Fibroblast of gingiva (primary cell): ENCODE results near the gene CAPN2.
"Not testable (repeated sequence)": the region's sequence is repeated elsewhere in the genome, so short reads cannot be mapped to it uniquely, and the experiment has no call there.

Experiments used
- DNase-seq: peaks from one replicate; pipeline ENCODE4 v3.0.0-alpha.2; 2011; ENCODE audit warnings: low read depth

The CAPN2 gene

GRCh38 chr1:223792046-223792445 lies 79.7 kb downstream of the CAPN2 start:
- no peak for DNase-seq

GRCh38 chr1:223793716-223794115 lies 81.4 kb downstream of the CAPN2 start:
- DNase-seq: no peak

GRCh38 chr1:223794136-223794880 lies 82.0 kb downstream of the CAPN2 start:
- DNase-seq: no peak

GRCh38 chr1:223796210-223796609 lies 83.9 kb downstream of the CAPN2 start:
- no peak for DNase-seq

- no peak for DNase-seq
These were observed 89.7 kb downstream of the CAPN2 start for GRCh38 chr1:223802032-223802431.

DNA sequence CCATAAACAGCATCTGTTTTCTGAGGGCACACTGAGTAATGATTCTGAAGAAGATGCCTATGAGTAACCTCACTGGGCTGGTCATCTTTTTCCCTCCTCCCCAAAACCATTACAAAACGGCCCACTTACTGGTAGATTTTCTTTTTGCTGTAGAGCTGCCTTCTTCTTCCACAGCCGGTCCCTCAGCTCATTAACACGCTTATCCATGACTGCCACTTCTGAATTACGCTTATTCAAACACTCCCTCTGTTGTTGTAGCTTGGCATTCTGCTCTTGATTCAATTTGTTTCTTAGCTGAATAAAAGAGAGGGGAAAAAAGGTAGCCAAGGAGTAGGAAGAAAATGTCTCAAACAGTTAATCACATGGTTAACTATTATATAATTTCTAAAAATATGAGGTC lies 90.3 kb downstream of the CAPN2 start:
- DNase-seq: no peak

- no peak for DNase-seq
These were observed 90.9 kb downstream of the CAPN2 start for GRCh38 chr1:223803211-223803610.

DNA sequence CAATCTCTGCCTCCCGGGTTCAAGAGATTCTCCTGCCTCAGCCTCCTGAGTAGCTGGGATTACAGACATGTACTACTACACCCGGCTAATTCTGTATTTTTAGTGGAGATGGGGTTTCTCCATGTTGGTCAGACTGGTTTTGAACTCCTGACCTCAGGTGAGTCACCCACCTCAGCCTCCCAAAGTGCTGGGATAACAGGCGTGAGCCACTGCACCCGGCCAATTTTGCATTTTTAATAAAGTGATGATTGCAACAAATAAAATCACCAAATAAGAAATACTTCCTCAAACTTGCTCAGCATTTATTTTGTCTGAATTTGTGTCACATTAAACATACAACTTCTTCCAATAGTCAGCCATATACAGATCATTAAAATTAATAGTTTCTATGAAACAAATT lies 97.6 kb downstream of the CAPN2 start:
- not testable (repeated sequence) for DNase-seq

- DNase-seq: no peak
These were observed 98.2 kb downstream of the CAPN2 start for GRCh38 chr1:223810586-223810985.

DNA sequence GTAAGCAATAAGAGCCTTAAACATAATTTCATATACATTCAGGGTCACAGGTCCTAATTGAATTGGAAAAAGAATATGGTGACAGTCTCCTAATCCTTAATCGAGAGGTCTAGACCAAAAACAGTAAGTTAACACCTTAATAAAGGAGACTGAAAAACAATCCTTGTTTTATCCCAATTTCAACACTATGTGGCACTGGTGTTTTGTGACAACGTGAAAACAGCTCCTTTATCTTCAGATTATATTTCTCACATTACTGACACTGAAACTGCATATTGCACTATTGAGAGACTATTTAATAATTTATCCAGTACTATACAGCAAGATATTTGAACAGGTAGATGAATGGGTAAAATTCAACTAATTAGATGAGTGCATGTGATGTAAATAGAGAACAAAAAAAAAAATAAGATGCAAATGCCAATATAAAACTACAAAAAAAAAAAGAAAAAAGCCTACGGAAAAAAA lies 99.3 kb downstream of the CAPN2 start:
- peak; percentile 40 for DNase-seq

DNA sequence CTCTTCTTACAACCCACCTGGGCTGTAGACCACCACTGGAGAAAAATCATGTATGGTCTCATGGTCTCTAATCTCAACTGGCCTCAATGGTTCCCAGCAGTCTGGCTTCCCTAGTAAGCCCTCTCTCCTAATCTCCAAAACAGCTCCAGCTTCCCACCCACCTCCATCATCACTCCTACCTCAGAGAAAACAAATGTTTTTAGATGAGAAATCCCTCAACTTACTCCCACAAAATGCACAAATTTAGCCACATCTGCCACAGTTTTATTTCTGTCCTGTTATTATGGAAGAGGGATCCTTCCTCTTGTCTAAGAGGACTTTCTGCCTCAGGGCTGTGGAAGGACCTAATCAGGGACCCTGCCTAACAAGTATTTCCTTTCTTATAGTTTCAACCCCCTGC lies 101.3 kb downstream of the CAPN2 start:
- DNase-seq: no peak

GRCh38 chr1:223815020-223815853 lies 102.9 kb downstream of the CAPN2 start:
- no peak for DNase-seq

GRCh38 chr1:223815865-223816264 lies 103.5 kb downstream of the CAPN2 start:
- no peak for DNase-seq

- not testable (repeated sequence) for DNase-seq
These were observed 104.9 kb downstream of the CAPN2 start for GRCh38 chr1:223817265-223817664.

DNA sequence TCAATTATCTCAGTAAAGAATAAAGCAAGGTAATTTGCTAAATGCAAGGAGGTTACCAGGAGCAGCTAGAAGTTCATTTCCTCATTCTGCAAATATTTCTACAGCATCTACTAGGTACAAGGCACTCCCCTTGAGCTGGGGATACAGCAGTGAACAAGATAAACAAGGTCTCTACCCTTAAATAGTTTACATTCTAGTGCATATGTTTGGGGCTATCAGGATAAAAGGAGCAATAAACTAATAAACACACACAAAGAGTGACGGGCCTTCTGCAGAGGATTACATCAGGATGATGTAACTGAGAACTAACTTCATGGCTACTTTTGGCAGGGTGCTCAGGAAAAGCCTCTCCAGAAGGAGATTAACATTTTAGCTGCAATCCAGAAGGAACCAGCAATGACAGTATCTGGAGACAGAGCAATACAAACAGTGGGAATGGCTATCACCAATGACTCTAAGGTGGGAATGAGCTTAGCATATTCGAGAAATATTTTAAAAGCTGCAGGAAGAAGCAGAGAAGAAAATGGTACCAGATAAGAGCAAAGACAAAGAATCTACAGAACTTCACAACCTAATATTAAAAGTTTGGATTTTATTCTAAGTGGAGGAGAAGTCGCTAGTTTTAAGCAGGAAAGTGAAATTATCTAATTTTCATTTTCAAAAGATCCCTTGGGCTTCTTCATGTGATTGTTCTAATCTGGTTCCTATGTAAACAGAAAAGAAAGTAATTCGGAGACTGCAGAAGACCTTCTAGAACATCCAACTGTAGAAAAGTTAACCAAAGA lies 107.6 kb downstream of the CAPN2 start:
- peak; percentile 68 for DNase-seq

- no peak for DNase-seq
These were observed 108.1 kb downstream of the CAPN2 start for GRCh38 chr1:223820515-223820858.

DNA sequence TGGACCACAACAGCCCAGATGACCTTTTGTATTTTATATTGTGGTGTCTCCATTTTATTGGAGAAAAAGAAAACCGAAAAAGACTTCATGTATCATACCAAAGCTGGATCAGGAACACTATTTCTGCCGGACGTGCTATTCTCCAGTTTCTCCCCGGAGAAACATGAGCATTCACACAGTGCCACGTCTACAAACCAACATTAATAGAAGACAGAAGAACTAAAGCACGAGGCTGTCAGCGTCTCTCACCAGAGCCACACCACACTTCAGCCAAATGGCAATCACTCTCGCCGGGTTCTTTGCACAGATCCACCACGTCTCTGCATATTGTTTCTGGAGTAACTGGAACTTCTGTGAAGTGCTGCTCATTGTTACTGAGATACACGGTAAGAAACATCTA lies 108.6 kb downstream of the CAPN2 start:
- peak; percentile 60 for DNase-seq

GRCh38 chr1:223824287-223824686 lies 111.9 kb downstream of the CAPN2 start:
- no peak for DNase-seq

DNA sequence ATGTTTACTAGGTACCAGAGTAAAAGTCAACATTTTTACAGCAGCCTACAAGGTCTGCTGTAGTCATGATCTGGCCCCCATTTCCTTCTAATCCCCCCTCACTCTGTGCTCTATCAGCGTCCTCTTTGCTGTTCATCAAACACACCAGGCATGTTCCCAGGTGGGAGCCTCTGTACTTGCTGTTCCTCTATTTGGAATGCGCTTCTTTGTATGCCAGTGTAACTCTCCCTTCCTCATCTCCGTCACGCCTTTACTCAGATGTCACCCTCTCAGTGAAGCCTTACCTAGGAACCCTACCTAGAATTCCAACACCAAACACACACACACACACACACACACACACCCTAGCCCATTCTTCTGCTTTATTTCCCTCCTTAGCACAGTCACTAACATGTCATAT lies 112.4 kb downstream of the CAPN2 start:
- no peak for DNase-seq
